UCSD-AML1 (cell line): ENCODE data around the gene FAR2.
A peak's percentile ranks its signal among the peaks of the same experiment; 100 is the strongest.
"Not testable (repeated sequence)": the region's sequence is repeated elsewhere in the genome, so short reads cannot be mapped to it uniquely, and the experiment has no call there.

Experiments used
- DNase-seq: peaks from one replicate; lab custom pipeline; 2025; ENCODE audit not compliant: unreplicated experiment; lab: John Stamatoyannopoulos, UW

The FAR2 gene

GRCh38 chr12:29230800-29231560, 81.9 kb downstream of the FAR2 start:
- DNase-seq = no peak

GRCh38 chr12:29232086-29232485, 83.0 kb downstream of the FAR2 start:
- DNase-seq = no peak

- no peak for DNase-seq
These were observed 85.5 kb downstream of the FAR2 start for GRCh38 chr12:29234552-29234951.

- DNase-seq = no peak
These were observed 86.0 kb downstream of the FAR2 start for GRCh38 chr12:29234965-29235626.

GRCh38 chr12:29238822-29239291, 89.8 kb downstream of the FAR2 start:
- no peak for DNase-seq

GRCh38 chr12:29239336-29239735, 90.3 kb downstream of the FAR2 start:
- no peak for DNase-seq

- no peak for DNase-seq
These were observed 91.4 kb downstream of the FAR2 start for GRCh38 chr12:29240441-29240840.

- peak; percentile 43 for DNase-seq
These were observed 92.9 kb downstream of the FAR2 start for GRCh38 chr12:29241821-29242591.

GRCh38 chr12:29242921-29243431, 93.9 kb downstream of the FAR2 start:
- DNase-seq = peak; percentile 79

GRCh38 chr12:29244159-29244765, 95.2 kb downstream of the FAR2 start:
- no peak for DNase-seq

- no peak for DNase-seq
These were observed 96.2 kb downstream of the FAR2 start for GRCh38 chr12:29245246-29245645.

GRCh38 chr12:29249930-29250329, 100.9 kb downstream of the FAR2 start:
- no peak for DNase-seq

- no peak for DNase-seq
These were observed 105.0 kb downstream of the FAR2 start for GRCh38 chr12:29253906-29254625.

GRCh38 chr12:29255042-29255441, 106.0 kb downstream of the FAR2 start:
- DNase-seq = no peak

- no peak for DNase-seq
These were observed 107.5 kb downstream of the FAR2 start for GRCh38 chr12:29256598-29256997.

- not testable (repeated sequence) for DNase-seq
These were observed 108.6 kb downstream of the FAR2 start for GRCh38 chr12:29257687-29258086.

- no peak for DNase-seq
These were observed 115.3 kb downstream of the FAR2 start for GRCh38 chr12:29264424-29264823.

GRCh38 chr12:29269706-29270408, 120.8 kb downstream of the FAR2 start:
- no peak for DNase-seq

GRCh38 chr12:29270446-29270845, 121.4 kb downstream of the FAR2 start:
- DNase-seq = no peak
